Ascending aorta (tissue), 2 donors: ENCODE results near the gene MCRS1. TPM values are rescaled to one million over a fixed set of nuclear protein-coding genes. Genes with fewer than 3 reads are reported as not detected.

Experiments
- DNase-seq, 2 donors: peaks; one replicate each; pipeline ENCODE4 v3.0.0-alpha.2; 2019; ENCODE audit warnings: low spot score in 2 of 2
- H3K27ac ChIP-seq, 2 donors: fragments of 200-600 bp; sonication (generic); one replicate each; pipeline ENCODE4 v1.5.1; 2016 to 2017; ENCODE audit warnings: mild to moderate bottlenecking in 1 of 2
- H3K27me3 ChIP-seq: fragments of 200-600 bp; sonication (generic); one replicate; pipeline ENCODE4 v1.5.1; 2017
- H3K36me3 ChIP-seq, 2 donors: fragments of 200-600 bp; sonication (generic); one replicate each; pipeline ENCODE4 v1.5.1; 2016
- H3K4me1 ChIP-seq, 2 donors: fragments of 200-600 bp; sonication (generic); one replicate each; pipeline ENCODE4 v1.5.1; 2016 to 2017; ENCODE audit warnings: mild to moderate bottlenecking in 1 of 2
- H3K4me3 ChIP-seq, 2 donors: fragments of 200-600 bp; sonication (generic); one replicate each; pipeline ENCODE4 v1.5.1; 2016 to 2017; ENCODE audit warnings: mild to moderate bottlenecking in 1 of 2
- H3K9me3 ChIP-seq, 2 donors: fragments of 200-600 bp; sonication (generic); one replicate each; pipeline ENCODE4 v1.5.1; 2016
- CTCF ChIP-seq, 3 experiments: fragments of 200-600 bp in 2 of 3; fragments of 450-650 bp in 1 of 3; sonication (generic) in 2 of 3; IDR thresholded peaks; one replicate each; pipeline ENCODE4 v1.5.1; 2016 to 2019; ENCODE audit warnings: antibody characterized with exemption in 3 of 3, mild to moderate bottlenecking in 1 of 3, moderate library complexity in 1 of 3
- intact Hi-C: fragments of 100-400 bp; cut with DNase I; formaldehyde crosslinking; loops from one replicate; pipeline ENCODE4 v1.15.1; 2023
- total RNA-seq: library from RNA; depleted of rRNA; stranded (reverse); fragments of >200 nt; gene quantifications from one replicate; pipeline ENCODE4 v1.1.0, GENCODE V29; 2016

MCRS1 gene
- total RNA-seq, 1 donor from 2014 or later: 66.8 TPM

- no peaks in the 10 kb centered on the region for H3K9me3 ChIP-seq
- no peak for TF ChIP-seq CTCF (IDR thresholded peaks at IDR 0.05)
- intact Hi-C loops: no loop called here
- no peaks in the 10 kb centered on the region for H3K36me3 ChIP-seq
- H3K4me1 ChIP-seq: peaks cover 2 to 5% of the 10 kb centered on the region in 2 donors
- DNase-seq: no peak
- no peaks in the 10 kb centered on the region for H3K27me3 ChIP-seq
- H3K27ac ChIP-seq: no peak overlapping the region
- peak overlapping the region; percentile 34 to 62 for H3K4me3 ChIP-seq
Measured at GRCh38 chr12:49548481-49548821, 19.5 kb downstream of the MCRS1 start.

- no peak for DNase-seq
- peaks cover 2 to 5% of the 10 kb centered on the region in 2 donors for H3K4me1 ChIP-seq
- H3K27ac ChIP-seq: no peak overlapping the region
- no peaks in the 10 kb centered on the region for H3K9me3 ChIP-seq
- no peaks in the 10 kb centered on the region for H3K27me3 ChIP-seq
- no peaks in the 10 kb centered on the region for H3K36me3 ChIP-seq
- TF ChIP-seq CTCF (IDR thresholded peaks at IDR 0.05): no peak
- no peak overlapping the region for H3K4me3 ChIP-seq
- intact Hi-C loops: no loop called here
Measured at GRCh38 chr12:49547090-49547690, 20.8 kb downstream of the MCRS1 start.

- H3K4me1 ChIP-seq: peaks cover 2 to 5% of the 10 kb centered on the region in 2 donors
- H3K27me3 ChIP-seq: no peaks in the 10 kb centered on the region
- no peak overlapping the region for H3K27ac ChIP-seq
- no peak overlapping the region for H3K4me3 ChIP-seq
- intact Hi-C loops: no loop called here
- no peaks in the 10 kb centered on the region for H3K9me3 ChIP-seq
- no peak for DNase-seq
- no peaks in the 10 kb centered on the region for H3K36me3 ChIP-seq
- TF ChIP-seq CTCF (IDR thresholded peaks at IDR 0.05): no peak
Measured at GRCh38 chr12:49546481-49546880, 21.5 kb downstream of the MCRS1 start.

- TF ChIP-seq CTCF (IDR thresholded peaks at IDR 0.05): no peak
- no peaks in the 10 kb centered on the region for H3K36me3 ChIP-seq
- H3K27me3 ChIP-seq: no peaks in the 10 kb centered on the region
- no peak overlapping the region for H3K4me3 ChIP-seq
- no peak overlapping the region for H3K27ac ChIP-seq
- intact Hi-C loops: no loop called here
- DNase-seq: no peak
- H3K9me3 ChIP-seq: no peaks in the 10 kb centered on the region
- peaks cover 2 to 5% of the 10 kb centered on the region in 2 donors for H3K4me1 ChIP-seq
Measured at GRCh38 chr12:49545815-49546214, 22.1 kb downstream of the MCRS1 start.

GRCh38 chr12:49543914-49544815 is 23.8 kb downstream of the MCRS1 start:
- no peak overlapping the region for H3K27ac ChIP-seq
- TF ChIP-seq CTCF (IDR thresholded peaks at IDR 0.05): no peak
- no peaks in the 10 kb centered on the region for H3K27me3 ChIP-seq
- intact Hi-C loops: no loop called here
- no peaks in the 10 kb centered on the region for H3K9me3 ChIP-seq
- H3K4me3 ChIP-seq: no peak overlapping the region
- no peak for DNase-seq
- no peaks in the 10 kb centered on the region for H3K36me3 ChIP-seq
- H3K4me1 ChIP-seq: peaks cover 0 to 5% of the 10 kb centered on the region in 2 donors
